ENCODE data around the gene DGKB. TPM values are rescaled to one million over a fixed set of nuclear protein-coding genes. Genes with fewer than 3 reads are reported as not detected.

Gene DGKB
- polyA plus RNA-seq, 4 donors = 0.19 to 0.31 TPM; not detected in 2

GRCh38 chr7:14209896-14210484 lies 692.6 kb downstream of the DGKB start:
- H3K4me3 ChIP-seq (ENCODE audit: low read depth in 1 of 3, low read length in 3 of 3) = no peak overlapping the region
- H3K4me1 ChIP-seq (ENCODE audit: control insufficient read depth in 3 of 3, insufficient read depth in 2 of 3, low read depth in 1 of 3, low read length in 2 of 3) = peaks cover 0 to 9% (median 0%) of the 10 kb centered on the region in 3 donors
- 38 to 48% (median 43%) methylated on average over 1 of the region's 1 CpG for WGBS, 3 donors
- FAIRE-seq (no peak), DNase-seq (no peak)
- H3K9me3 ChIP-seq (ENCODE audit: control insufficient read depth in 2 of 2, insufficient read depth in 1 of 2, low read depth in 1 of 2, low read length in 1 of 2) = peaks cover 0 to 2% of the 10 kb centered on the region in 2 donors
- H3K27me3 ChIP-seq (ENCODE audit: control insufficient read depth in 3 of 3, insufficient read depth in 3 of 3, low read length in 3 of 3) = no peaks in the 10 kb centered on the region
- H3K36me3 ChIP-seq (ENCODE audit: control insufficient read depth in 3 of 3, insufficient read depth in 2 of 3, low read depth in 1 of 3, low read length in 3 of 3) = no peaks in the 10 kb centered on the region
- no peak overlapping the region for H3K27ac ChIP-seq (ENCODE audit: low read depth in 1 of 3, low read length in 2 of 3)

- Histone ChIP-seq H3K4me3 (ENCODE audit: low read depth in 1 of 3, low read length in 3 of 3) (no peak overlapping the region), H3K27ac (ENCODE audit: low read depth in 1 of 3, low read length in 2 of 3) (peak overlapping the region in 1 of 3 donors; percentile 37), H3K27me3 (ENCODE audit: control insufficient read depth in 3 of 3, insufficient read depth in 3 of 3, low read length in 3 of 3) (no peaks in the 10 kb centered on the region), H3K36me3 (ENCODE audit: control insufficient read depth in 3 of 3, insufficient read depth in 2 of 3, low read depth in 1 of 3, low read length in 3 of 3) (no peaks in the 10 kb centered on the region), H3K9me3 (ENCODE audit: control insufficient read depth in 2 of 2, insufficient read depth in 1 of 2, low read depth in 1 of 2, low read length in 1 of 2) (peaks cover 0 to 2% of the 10 kb centered on the region in 2 donors), H3K4me1 (ENCODE audit: control insufficient read depth in 3 of 3, insufficient read depth in 2 of 3, low read depth in 1 of 3, low read length in 2 of 3) (peaks cover 0 to 9% (median 0%) of the 10 kb centered on the region in 3 donors)
- DNase-seq (no peak), FAIRE-seq (no peak)
Observed at GRCh38 chr7:14207711-14208110, 694.8 kb downstream of the DGKB start.

- DNase-seq (peak in 1 of 2 donors; percentile 52), FAIRE-seq (no peak)
- WGBS, 3 donors = 41 to 55% (median 53%) methylated on average over 4 of the region's 4 CpGs
- H3K4me1 ChIP-seq (ENCODE audit: control insufficient read depth in 3 of 3, insufficient read depth in 2 of 3, low read depth in 1 of 3, low read length in 2 of 3) = peaks cover 0 to 9% (median 0%) of the 10 kb centered on the region in 3 donors
- H3K27me3 ChIP-seq (ENCODE audit: control insufficient read depth in 3 of 3, insufficient read depth in 3 of 3, low read length in 3 of 3) = no peaks in the 10 kb centered on the region
- H3K9me3 ChIP-seq (ENCODE audit: control insufficient read depth in 2 of 2, insufficient read depth in 1 of 2, low read depth in 1 of 2, low read length in 1 of 2) = peaks cover 0 to 2% of the 10 kb centered on the region in 2 donors
- H3K4me3 ChIP-seq (ENCODE audit: low read depth in 1 of 3, low read length in 3 of 3) = no peak overlapping the region
- peak overlapping the region in 1 of 3 donors; percentile 37 for H3K27ac ChIP-seq (ENCODE audit: low read depth in 1 of 3, low read length in 2 of 3)
- H3K36me3 ChIP-seq (ENCODE audit: control insufficient read depth in 3 of 3, insufficient read depth in 2 of 3, low read depth in 1 of 3, low read length in 3 of 3) = no peaks in the 10 kb centered on the region
Observed at GRCh38 chr7:14207138-14207537, 695.4 kb downstream of the DGKB start.

GRCh38 chr7:14206121-14206520 lies 696.4 kb downstream of the DGKB start:
- no peak for FAIRE-seq
- Histone ChIP-seq H3K4me3 (ENCODE audit: low read depth in 1 of 3, low read length in 3 of 3) (no peak overlapping the region), H3K27me3 (ENCODE audit: control insufficient read depth in 3 of 3, insufficient read depth in 3 of 3, low read length in 3 of 3) (no peaks in the 10 kb centered on the region), H3K9me3 (ENCODE audit: control insufficient read depth in 2 of 2, insufficient read depth in 1 of 2, low read depth in 1 of 2, low read length in 1 of 2) (peaks cover 0 to 2% of the 10 kb centered on the region in 2 donors), H3K36me3 (ENCODE audit: control insufficient read depth in 3 of 3, insufficient read depth in 2 of 3, low read depth in 1 of 3, low read length in 3 of 3) (no peaks in the 10 kb centered on the region), H3K4me1 (ENCODE audit: control insufficient read depth in 3 of 3, insufficient read depth in 2 of 3, low read depth in 1 of 3, low read length in 2 of 3) (peaks cover 0 to 9% (median 0%) of the 10 kb centered on the region in 3 donors), H3K27ac (ENCODE audit: low read depth in 1 of 3, low read length in 2 of 3) (peak overlapping the region in 1 of 3 donors; percentile 37)
- WGBS, 3 donors = 29 to 46% (median 29%) methylated on average over 1 of the region's 1 CpG
- peak in 1 of 2 donors; percentile 78 for DNase-seq

GRCh38 chr7:14201353-14201752 lies 701.2 kb downstream of the DGKB start:
- Histone ChIP-seq H3K9me3 (ENCODE audit: control insufficient read depth in 2 of 2, insufficient read depth in 1 of 2, low read depth in 1 of 2, low read length in 1 of 2) (no peaks in the 10 kb centered on the region), H3K36me3 (ENCODE audit: control insufficient read depth in 3 of 3, insufficient read depth in 2 of 3, low read depth in 1 of 3, low read length in 3 of 3) (no peaks in the 10 kb centered on the region), H3K4me3 (ENCODE audit: low read depth in 1 of 3, low read length in 3 of 3) (no peak overlapping the region), H3K27me3 (ENCODE audit: control insufficient read depth in 3 of 3, insufficient read depth in 3 of 3, low read length in 3 of 3) (no peaks in the 10 kb centered on the region), H3K27ac (ENCODE audit: low read depth in 1 of 3, low read length in 2 of 3) (no peak overlapping the region), H3K4me1 (ENCODE audit: control insufficient read depth in 3 of 3, insufficient read depth in 2 of 3, low read depth in 1 of 3, low read length in 2 of 3) (peaks cover 0 to 2% (median 0%) of the 10 kb centered on the region in 3 donors)
- FAIRE-seq (no peak), DNase-seq (no peak)
- 73 to 82% (median 81%) methylated on average over 3 of the region's 3 CpGs for WGBS, 3 donors

- no peaks in the 10 kb centered on the region for H3K4me1 ChIP-seq (ENCODE audit: control insufficient read depth in 3 of 3, insufficient read depth in 2 of 3, low read depth in 1 of 3, low read length in 2 of 3)
- H3K36me3 ChIP-seq (ENCODE audit: control insufficient read depth in 3 of 3, insufficient read depth in 2 of 3, low read depth in 1 of 3, low read length in 3 of 3) = no peaks in the 10 kb centered on the region
- WGBS, 3 donors = 79 to 86% (median 82%) methylated on average over 2 of the region's 2 CpGs
- FAIRE-seq = no peak
- H3K27ac ChIP-seq (ENCODE audit: low read depth in 1 of 3, low read length in 2 of 3) = no peak overlapping the region
- no peaks in the 10 kb centered on the region for H3K9me3 ChIP-seq (ENCODE audit: control insufficient read depth in 2 of 2, insufficient read depth in 1 of 2, low read depth in 1 of 2, low read length in 1 of 2)
- H3K4me3 ChIP-seq (ENCODE audit: low read depth in 1 of 3, low read length in 3 of 3) = no peak overlapping the region
- no peaks in the 10 kb centered on the region for H3K27me3 ChIP-seq (ENCODE audit: control insufficient read depth in 3 of 3, insufficient read depth in 3 of 3, low read length in 3 of 3)
- no peak for DNase-seq
Observed at GRCh38 chr7:14199336-14199735, 703.2 kb downstream of the DGKB start.

GRCh38 chr7:14197280-14197679 lies 705.3 kb downstream of the DGKB start:
- Histone ChIP-seq H3K27me3 (ENCODE audit: control insufficient read depth in 3 of 3, insufficient read depth in 3 of 3, low read length in 3 of 3) (no peaks in the 10 kb centered on the region), H3K9me3 (ENCODE audit: control insufficient read depth in 2 of 2, insufficient read depth in 1 of 2, low read depth in 1 of 2, low read length in 1 of 2) (no peaks in the 10 kb centered on the region), H3K27ac (ENCODE audit: low read depth in 1 of 3, low read length in 2 of 3) (no peak overlapping the region), H3K4me3 (ENCODE audit: low read depth in 1 of 3, low read length in 3 of 3) (no peak overlapping the region), H3K4me1 (ENCODE audit: control insufficient read depth in 3 of 3, insufficient read depth in 2 of 3, low read depth in 1 of 3, low read length in 2 of 3) (no peaks in the 10 kb centered on the region), H3K36me3 (ENCODE audit: control insufficient read depth in 3 of 3, insufficient read depth in 2 of 3, low read depth in 1 of 3, low read length in 3 of 3) (no peaks in the 10 kb centered on the region)
- 18 to 33% (median 29%) methylated on average over 3 of the region's 3 CpGs for WGBS, 3 donors
- FAIRE-seq (no peak), DNase-seq (no peak)

- H3K27ac ChIP-seq (ENCODE audit: low read depth in 1 of 3, low read length in 2 of 3) = no peak overlapping the region
- H3K36me3 ChIP-seq (ENCODE audit: control insufficient read depth in 3 of 3, insufficient read depth in 2 of 3, low read depth in 1 of 3, low read length in 3 of 3) = no peaks in the 10 kb centered on the region
- 57 to 69% (median 69%) methylated on average over 2 of the region's 2 CpGs for WGBS, 3 donors
- FAIRE-seq (no peak), DNase-seq (no peak)
- H3K4me3 ChIP-seq (ENCODE audit: low read depth in 1 of 3, low read length in 3 of 3) = no peak overlapping the region
- no peaks in the 10 kb centered on the region for H3K9me3 ChIP-seq (ENCODE audit: control insufficient read depth in 2 of 2, insufficient read depth in 1 of 2, low read depth in 1 of 2, low read length in 1 of 2)
- H3K27me3 ChIP-seq (ENCODE audit: control insufficient read depth in 3 of 3, insufficient read depth in 3 of 3, low read length in 3 of 3) = no peaks in the 10 kb centered on the region
- no peaks in the 10 kb centered on the region for H3K4me1 ChIP-seq (ENCODE audit: control insufficient read depth in 3 of 3, insufficient read depth in 2 of 3, low read depth in 1 of 3, low read length in 2 of 3)
Observed at GRCh38 chr7:14196555-14196954, 706.0 kb downstream of the DGKB start.

GRCh38 chr7:14195871-14196270 lies 706.7 kb downstream of the DGKB start:
- 80 to 90% (median 89%) methylated on average over 4 of the region's 4 CpGs for WGBS, 3 donors
- DNase-seq = no peak

More at GRCh38 chr7:14195871-14196270, 706.7 kb downstream of the DGKB start:
- no peak for FAIRE-seq
- Histone ChIP-seq H3K27me3 (ENCODE audit: control insufficient read depth in 3 of 3, insufficient read depth in 3 of 3, low read length in 3 of 3) (no peaks in the 10 kb centered on the region), H3K9me3 (ENCODE audit: control insufficient read depth in 2 of 2, insufficient read depth in 1 of 2, low read depth in 1 of 2, low read length in 1 of 2) (no peaks in the 10 kb centered on the region), H3K4me3 (ENCODE audit: low read depth in 1 of 3, low read length in 3 of 3) (no peak overlapping the region), H3K4me1 (ENCODE audit: control insufficient read depth in 3 of 3, insufficient read depth in 2 of 3, low read depth in 1 of 3, low read length in 2 of 3) (no peaks in the 10 kb centered on the region), H3K27ac (ENCODE audit: low read depth in 1 of 3, low read length in 2 of 3) (no peak overlapping the region), H3K36me3 (ENCODE audit: control insufficient read depth in 3 of 3, insufficient read depth in 2 of 3, low read depth in 1 of 3, low read length in 3 of 3) (no peaks in the 10 kb centered on the region)
